Epithelial cell of prostate (primary cell): ENCODE measurements around the gene ZNF365.
"Not testable (repeated sequence)": the region's sequence is repeated elsewhere in the genome, so short reads cannot be mapped to it uniquely, and the experiment has no call there.

Experiments
- DNase-seq: peaks from one replicate; pipeline ENCODE4 v3.0.0-alpha.2; 2011; ENCODE audit warnings: low read depth, low spot score
- H3K27ac ChIP-seq: fragments of 450-650 bp; 2 replicates; pipeline ENCODE4 v1.5.1; 2017; ENCODE audit warnings: mild to moderate bottlenecking

ZNF365 gene

GRCh38 chr10:62410528-62410927 is 36.4 kb downstream of the ZNF365 start:
- H3K27ac ChIP-seq, DNase-seq: not testable (repeated sequence)

GRCh38 chr10:62410934-62411333 is 36.8 kb downstream of the ZNF365 start:
- H3K27ac ChIP-seq, DNase-seq: not testable (repeated sequence)

GRCh38 chr10:62413048-62413447 is 38.9 kb downstream of the ZNF365 start:
- DNase-seq, result no peak
- no peak overlapping the region for H3K27ac ChIP-seq

GRCh38 chr10:62413652-62414051 is 39.5 kb downstream of the ZNF365 start:
- no peak for DNase-seq

GRCh38 chr10:62414359-62414758 is 40.2 kb downstream of the ZNF365 start:
- H3K27ac ChIP-seq, result no peak overlapping the region
- DNase-seq, result no peak

More at GRCh38 chr10:62413652-62414051, 39.5 kb downstream of the ZNF365 start:
- no peak overlapping the region for H3K27ac ChIP-seq

GRCh38 chr10:62422068-62422590 is 48.0 kb downstream of the ZNF365 start:
- DNase-seq, result no peak
- peak overlapping the region; percentile 26 for H3K27ac ChIP-seq

GRCh38 chr10:62424026-62424425 is 49.9 kb downstream of the ZNF365 start:
- DNase-seq, result no peak
- H3K27ac ChIP-seq, result no peak overlapping the region

DNA sequence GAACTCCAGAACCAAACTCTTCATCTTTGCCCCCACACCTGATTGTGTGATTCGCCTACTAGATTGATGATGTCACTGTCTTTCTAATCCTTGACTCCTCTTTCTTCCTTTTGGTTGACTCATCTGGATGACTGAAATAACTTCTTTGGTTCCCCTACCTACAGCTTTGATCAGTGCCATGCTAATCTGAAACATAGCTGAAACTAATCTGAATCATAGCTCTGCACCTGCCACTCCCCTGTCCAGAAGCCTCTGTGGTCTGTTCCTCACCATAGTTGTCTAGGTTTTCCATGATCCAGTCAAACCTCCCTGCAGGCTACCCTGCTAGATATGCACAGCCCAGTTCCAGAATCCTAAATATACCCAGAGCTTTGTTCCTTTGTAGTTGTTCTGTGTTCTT is 51.9 kb downstream of the ZNF365 start:
- DNase-seq, result peak; percentile 85
- peak overlapping the region; percentile 56 for H3K27ac ChIP-seq

DNA sequence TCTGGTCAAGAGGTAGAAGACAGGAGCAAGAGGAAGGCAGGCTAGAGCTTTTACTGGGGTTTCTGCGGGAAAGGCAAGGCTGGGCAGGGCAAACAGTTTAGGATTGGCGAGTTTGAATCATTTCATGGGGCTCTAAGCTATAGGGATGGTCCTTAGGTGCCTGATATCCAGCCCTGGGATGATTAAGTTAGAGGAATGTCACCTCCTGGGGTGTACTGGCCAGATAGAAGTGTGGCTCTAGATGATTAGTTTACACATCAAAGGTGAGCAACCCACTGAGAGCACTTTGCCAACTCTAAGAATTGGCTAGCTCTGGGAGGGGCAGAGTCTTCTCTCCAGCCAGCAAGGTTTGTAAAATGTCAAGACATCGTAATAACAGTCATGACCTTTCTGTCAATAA is 52.4 kb downstream of the ZNF365 start:
- no peak for DNase-seq
- H3K27ac ChIP-seq, result peak overlapping the region; percentile 56

DNA sequence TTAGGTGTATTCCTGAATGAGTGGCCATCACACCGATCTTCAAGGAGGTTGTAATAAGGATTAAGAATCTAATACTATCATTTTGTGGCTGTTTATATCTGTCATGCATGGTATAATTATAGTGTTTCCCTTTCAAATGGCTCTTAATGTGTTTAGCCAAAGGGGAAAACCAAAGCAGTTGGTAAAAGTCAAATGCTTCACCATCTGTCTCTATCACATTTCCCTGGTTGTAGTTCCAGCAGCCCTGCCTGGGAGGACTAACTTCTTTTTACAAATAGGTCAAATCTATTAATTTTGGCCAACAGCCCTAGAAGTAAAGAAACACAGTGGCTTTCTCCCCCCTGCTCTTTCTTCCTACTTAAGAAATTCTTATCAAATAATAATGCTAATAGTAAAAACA is 56.7 kb downstream of the ZNF365 start:
- H3K27ac ChIP-seq, result no peak overlapping the region
- DNase-seq, result no peak

DNA sequence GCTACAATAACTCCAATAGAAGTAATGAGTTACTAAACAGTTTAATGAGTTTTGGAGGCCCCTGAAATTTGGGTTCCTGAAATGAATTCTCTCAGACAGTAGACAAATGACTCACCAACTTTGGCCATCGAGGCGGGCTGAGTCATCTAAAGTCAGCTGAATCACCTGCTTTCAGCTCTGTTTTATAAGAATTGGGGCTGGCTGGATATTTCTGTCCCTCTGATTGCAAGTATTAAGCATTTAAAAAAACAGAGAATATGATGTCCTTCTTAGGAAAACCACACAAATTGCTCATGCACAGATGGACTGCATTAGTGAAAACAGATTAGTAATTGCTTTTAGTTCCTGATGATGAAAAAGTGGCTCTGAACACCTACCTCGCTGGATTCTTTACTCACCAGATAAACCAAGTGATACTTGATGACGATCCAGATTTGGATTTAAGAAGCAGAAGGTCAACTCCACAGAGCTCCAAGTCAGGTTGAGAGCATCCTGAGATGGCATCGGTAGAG is 59.1 kb downstream of the ZNF365 start:
- DNase-seq, result peak; percentile 92
- peak overlapping the region; percentile 82 for H3K27ac ChIP-seq

DNA sequence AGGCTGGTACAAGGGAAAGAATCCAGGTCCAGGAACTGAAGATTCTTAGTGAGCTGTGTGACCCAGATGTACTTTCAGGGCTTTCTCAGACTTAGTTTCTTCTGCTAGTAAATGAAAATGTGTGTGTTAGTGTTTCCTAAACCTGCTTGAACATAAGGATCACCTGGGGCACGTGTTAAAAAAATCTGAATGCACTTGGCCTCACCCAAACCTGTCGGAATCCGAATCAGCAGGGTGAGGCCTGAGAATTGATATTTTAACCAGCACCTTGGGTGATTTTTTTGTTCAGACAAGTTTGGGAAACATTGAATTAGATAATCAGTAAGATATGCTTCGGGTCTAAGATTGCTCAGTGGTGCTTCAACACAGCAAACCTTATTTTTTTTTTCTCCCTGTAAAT is 59.7 kb downstream of the ZNF365 start:
- peak overlapping the region; percentile 82 for H3K27ac ChIP-seq
- no peak for DNase-seq

DNA sequence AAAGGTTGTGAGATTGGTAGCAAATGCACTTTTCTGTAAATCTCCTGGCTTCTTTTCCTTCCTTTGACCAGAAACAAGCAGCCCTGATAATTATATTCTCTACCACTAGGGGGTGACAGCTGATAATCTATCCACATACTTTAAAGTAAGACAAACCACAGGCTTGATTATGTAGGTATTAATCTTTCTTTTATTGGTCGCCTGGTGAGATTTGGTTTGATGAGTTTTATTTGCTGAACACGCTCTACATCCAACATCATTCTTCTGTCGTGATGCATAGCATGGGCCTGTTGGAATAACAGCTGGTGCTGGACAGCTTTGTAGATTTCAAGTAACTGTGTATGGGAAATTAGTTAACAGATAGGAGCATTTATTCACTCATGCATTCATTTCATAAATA is 63.5 kb downstream of the ZNF365 start:
- DNase-seq, result no peak
- H3K27ac ChIP-seq, result no peak overlapping the region

GRCh38 chr10:62442006-62442405 is 67.8 kb downstream of the ZNF365 start:
- no peak overlapping the region for H3K27ac ChIP-seq
- no peak for DNase-seq

GRCh38 chr10:62442894-62443669 is 68.9 kb downstream of the ZNF365 start:
- H3K27ac ChIP-seq, result no peak overlapping the region
- DNase-seq, result no peak

DNA sequence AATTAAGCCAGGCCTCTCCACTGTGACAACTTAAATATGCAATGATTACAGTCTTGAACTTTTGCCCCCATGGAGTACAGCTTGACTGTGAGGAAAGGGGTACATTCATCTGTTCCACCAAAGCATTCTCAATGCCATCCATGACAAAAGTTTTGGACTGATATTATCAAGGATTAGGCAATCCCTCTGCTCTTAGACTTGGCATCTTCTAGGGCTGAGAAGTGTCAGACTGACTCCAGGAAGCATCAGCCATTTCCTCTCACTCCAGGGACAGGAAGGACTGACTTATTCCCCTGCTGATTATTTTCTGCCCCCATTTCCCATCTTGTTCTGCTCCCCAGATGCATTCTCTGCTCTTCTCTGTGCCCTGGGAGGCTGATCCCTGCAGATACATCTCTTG is 69.7 kb downstream of the ZNF365 start:
- H3K27ac ChIP-seq, result no peak overlapping the region

DNA sequence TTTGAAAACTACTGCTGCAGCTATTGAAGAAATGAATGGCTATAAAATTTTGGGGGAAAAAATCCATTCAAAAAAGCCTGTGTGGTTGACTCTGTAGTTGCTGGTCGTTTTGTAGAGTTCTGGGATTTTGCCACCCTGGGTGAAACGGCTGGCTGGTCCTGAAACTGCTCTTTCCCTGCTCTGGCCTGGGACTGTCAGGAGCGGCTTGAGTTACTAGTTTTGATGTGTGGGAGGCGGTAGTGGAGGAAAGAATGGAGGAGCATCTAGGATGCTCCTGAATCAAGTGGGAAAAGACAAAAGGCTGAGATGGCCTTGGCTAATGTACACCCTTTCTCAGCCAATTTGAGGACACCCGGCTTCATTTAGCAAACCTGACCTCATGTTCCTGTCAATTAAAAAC is 72.5 kb downstream of the ZNF365 start:
- DNase-seq, result no peak
- no peak overlapping the region for H3K27ac ChIP-seq

More for the DNA sequence above, 69.7 kb downstream of the ZNF365 start:
- DNase-seq, result no peak

DNA sequence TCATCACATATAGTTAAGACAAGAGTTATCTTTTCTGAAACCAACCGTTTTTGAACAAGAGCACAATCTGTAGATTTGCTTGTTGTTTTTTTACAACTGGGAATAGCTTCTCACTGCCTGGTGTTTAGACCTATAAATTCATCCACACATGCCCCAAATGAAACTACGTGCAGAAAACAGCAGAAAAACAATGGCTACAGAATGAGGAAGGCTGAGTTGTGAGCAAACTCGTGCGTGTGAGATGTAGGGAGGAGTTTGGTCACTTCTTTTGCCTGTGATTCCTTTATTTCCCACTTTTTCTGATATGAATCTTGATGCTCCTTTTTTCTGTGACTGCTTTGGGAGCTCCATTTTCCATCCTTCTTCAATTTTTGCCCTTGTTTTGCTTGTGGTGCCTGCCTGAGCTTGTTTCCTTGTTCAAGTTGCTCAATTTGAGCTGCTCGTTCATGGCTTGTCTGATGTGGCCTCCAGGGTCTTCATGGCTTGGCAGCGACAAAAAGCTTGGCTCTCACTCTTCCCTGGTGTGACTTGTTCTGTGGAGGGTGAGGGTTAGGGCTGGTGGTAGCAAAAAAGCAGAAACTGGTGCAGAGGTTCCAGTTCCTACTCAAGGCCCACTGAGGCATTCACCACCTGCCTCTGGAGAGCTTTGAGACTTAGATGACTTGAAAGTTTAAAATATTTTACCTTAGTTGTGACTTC is 76.9 kb downstream of the ZNF365 start:
- no peak overlapping the region for H3K27ac ChIP-seq

DNA sequence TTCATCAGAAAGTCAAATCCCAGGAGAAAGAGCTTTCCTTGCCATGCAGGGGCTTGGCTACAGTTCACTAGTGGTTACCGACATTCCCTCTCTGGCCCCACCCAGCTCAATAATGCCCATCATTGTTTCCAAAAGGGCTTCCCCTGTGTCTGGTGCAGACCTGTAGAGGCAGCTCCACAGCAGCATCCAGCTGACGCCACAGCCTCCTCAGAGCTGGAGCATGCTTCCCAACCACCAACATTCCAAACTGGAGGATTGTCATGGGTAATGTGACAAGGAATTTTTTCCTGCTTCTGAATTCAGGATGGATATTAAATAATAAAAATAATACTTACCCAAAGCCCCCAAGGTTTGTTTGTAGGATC is 77.4 kb downstream of the ZNF365 start:
- H3K27ac ChIP-seq, result no peak overlapping the region
- DNase-seq, result no peak

More for the DNA sequence above, 76.9 kb downstream of the ZNF365 start:
- DNase-seq, result no peak
